GM12864 (cell line): Measurements from ENCODE around the gene CUL4A.

ENCODE experiments used
- DNase-seq: peaks from one replicate; pipeline ENCODE4 v3.0.0-alpha.2; 2011; ENCODE audit warnings: low read depth
- H3K4me3 ChIP-seq: 2 replicates; pipeline ENCODE4 v1.5.1; 2011; ENCODE audit warnings: mild to moderate bottlenecking, low read depth, low read length, control low read depth
- TF ChIP-seq, protein P1 (sequence below): IDR thresholded peaks from 2 replicates; pipeline ENCODE4 v1.5.1; 2011; ENCODE audit warnings: low read depth, mild to moderate bottlenecking, moderate library complexity, low read length, control low read depth, inconsistent platforms; ENCODE audit errors: missing control alignments

CUL4A gene

DNA sequence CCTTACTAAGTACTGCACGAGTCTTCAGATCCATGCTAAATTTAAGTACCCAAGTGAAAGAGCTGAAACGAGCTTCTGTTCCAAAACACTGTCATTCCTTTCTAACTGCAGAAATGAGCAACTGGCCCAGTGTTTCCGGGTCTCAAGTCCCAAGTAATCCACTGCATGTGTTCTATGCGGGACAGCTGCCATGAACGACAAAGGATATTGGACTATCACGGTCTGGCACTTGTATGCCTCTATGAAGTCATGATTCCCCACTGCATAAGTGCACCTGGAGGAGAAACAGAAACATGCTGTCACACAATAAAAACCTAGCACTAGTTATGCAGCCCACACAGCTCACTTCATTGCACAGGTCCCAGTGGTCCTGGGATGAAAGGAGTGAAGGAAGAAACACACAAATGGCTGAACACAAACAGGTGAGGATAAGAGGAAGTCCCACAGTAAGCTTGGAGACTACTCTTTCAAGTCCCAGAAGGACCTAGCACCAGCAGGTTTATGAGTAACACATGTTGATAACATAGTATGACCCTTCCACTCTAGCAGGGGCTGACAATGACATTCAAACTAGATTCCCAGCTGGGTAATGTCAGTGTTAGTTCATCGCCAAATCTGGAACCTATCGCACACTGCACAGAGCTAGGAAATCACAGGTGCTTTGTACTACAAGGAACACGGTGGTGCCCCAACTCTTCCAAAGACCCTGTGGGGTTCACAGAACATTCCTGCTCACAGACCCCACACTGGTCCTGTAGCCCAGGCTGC, 12.3 kb upstream of the CUL4A start:
- DNase-seq, result no peak
- H3K4me3 ChIP-seq, result no peak overlapping the region
- TF ChIP-seq, protein P1, sequence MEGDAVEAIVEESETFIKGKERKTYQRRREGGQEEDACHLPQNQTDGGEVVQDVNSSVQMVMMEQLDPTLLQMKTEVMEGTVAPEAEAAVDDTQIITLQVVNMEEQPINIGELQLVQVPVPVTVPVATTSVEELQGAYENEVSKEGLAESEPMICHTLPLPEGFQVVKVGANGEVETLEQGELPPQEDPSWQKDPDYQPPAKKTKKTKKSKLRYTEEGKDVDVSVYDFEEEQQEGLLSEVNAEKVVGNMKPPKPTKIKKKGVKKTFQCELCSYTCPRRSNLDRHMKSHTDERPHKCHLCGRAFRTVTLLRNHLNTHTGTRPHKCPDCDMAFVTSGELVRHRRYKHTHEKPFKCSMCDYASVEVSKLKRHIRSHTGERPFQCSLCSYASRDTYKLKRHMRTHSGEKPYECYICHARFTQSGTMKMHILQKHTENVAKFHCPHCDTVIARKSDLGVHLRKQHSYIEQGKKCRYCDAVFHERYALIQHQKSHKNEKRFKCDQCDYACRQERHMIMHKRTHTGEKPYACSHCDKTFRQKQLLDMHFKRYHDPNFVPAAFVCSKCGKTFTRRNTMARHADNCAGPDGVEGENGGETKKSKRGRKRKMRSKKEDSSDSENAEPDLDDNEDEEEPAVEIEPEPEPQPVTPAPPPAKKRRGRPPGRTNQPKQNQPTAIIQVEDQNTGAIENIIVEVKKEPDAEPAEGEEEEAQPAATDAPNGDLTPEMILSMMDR, result no peak

DNA sequence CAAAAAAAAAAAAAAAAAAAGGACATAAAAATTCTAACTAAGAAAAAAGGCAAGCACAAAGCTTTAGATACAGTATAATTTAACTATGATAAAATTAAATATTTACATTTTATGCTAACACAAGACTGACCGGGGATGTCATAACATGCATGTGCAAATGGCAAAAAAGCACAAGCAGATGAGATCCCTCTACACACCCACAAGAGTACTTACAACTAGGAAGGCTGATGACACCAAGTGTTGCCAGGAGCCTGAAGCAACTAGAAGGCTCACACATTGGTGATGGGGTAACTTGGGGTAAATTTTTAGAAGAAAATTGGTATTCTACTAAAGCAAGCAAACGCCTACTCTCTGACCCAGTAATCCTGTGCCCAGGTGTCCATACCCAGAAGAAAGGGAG, 7.6 kb upstream of the CUL4A start:
- DNase-seq, result no peak
- TF ChIP-seq, protein P1, result no peak
- no peak overlapping the region for H3K4me3 ChIP-seq

DNA sequence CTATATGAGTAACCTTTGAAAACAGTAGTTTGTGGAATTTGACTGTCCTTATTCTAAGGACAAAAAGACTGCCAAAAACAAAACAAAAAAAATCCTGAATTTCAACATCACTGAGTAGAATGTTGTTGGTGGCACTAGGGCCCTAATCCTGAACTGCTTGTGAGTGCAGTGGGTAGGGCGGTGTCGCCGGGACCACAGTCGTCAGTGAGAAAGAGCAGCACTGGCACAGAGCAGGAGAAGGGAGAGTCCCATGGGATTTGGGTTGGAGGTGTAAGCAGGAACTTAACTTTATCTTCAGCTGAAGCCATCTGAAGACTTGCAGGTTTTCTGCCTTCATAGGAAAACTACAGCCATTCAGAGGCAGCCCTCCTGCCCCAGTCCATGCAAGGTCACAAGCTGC, 6.5 kb upstream of the CUL4A start:
- TF ChIP-seq, protein P1, result no peak
- no peak overlapping the region for H3K4me3 ChIP-seq
- no peak for DNase-seq

DNA sequence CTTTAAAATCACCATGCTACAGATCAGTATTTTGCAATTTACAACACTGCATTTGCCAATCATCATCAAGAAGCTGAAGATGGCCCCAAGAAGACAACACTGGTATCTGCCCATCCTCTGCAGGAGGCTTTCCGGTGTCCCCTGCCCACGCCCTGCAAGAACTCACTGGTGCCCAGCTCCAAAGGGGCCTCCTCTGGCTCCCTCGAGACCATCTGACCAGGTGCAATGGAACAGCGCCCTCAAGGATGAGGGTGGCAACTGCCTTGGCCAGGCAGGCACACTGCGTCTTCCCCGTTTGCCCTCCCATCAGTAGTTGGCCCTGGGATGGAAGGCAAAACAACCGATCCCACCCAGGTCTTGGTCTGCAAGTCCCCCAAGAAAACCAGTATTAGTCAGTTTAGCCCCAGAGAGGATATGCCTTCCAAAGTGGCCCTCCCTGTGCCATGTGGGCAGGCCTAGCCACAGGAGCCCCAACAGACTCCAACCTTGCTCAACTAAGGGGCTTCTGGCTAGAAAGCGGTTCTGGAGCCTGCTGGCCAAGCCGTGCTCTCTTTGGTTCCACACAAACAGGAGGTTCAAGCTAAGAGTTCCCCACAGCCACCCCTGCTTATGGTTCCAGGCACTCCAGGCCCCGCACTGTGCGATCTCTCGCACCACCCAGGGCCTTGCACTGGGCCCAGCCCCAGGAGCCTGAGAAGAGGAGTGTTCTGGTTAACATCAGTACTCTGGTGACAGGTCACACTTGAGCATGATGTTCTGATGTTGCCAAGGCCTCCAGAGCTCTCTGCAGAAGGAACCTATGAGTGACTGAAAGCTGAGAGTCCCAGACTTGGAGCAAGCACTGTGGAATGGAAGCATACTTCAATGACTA, 5.7 kb upstream of the CUL4A start:
- no peak for DNase-seq
- TF ChIP-seq, protein P1, result no peak
- H3K4me3 ChIP-seq, result no peak overlapping the region

DNA sequence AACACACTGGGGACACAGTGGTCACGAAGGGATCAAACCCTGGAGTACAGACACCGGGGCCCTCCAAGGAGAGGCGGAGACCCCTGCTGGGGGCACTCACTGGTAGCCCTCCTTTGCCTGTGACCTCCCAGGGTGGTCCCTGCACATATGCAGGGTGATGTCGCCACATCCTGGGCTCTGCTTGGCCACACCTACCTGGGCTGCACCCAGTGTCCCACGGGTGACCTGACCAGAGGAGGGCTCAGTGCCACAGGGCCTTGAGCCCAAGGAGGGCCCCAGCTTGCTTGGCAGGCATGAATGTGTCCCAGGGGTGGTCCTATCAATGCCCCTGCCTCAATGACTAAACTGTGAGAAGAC, 5.1 kb upstream of the CUL4A start:
- H3K4me3 ChIP-seq, result no peak overlapping the region
- DNase-seq, result no peak
- TF ChIP-seq, protein P1, result no peak

DNA sequence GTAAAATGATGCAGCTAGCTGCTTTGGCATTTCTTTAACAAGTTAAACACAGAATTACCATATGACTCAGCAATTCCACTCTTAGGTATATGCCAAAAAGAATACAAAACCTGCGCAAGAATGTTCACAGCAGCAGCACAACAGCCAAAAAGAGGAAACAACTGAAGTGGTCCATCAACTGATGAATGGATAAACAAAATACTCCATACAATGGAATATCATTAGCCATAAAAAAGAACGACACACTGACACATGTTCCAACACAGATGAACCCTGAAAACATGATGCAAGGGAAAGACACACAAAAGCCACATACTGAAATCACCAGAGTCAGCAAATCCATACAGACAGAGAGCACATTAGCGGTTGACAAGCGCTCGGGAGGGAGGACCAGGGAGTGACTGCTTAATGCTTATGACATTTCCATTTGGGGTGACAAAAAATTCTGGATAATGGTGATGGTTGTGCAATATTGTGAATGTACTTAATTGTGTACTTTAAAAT, 3.9 kb upstream of the CUL4A start:
- TF ChIP-seq, protein P1, result no peak
- DNase-seq, result no peak

More for the DNA sequence above, 3.9 kb upstream of the CUL4A start:
- no peak overlapping the region for H3K4me3 ChIP-seq
